Fibroblast of lung (primary cell): ENCODE measurements around the gene CYP19A1. TPM values are rescaled to one million over a fixed set of nuclear protein-coding genes. Genes with fewer than 3 reads are reported as not detected.

Experiments used
- DNase-seq, 2 donors: peaks; one replicate each; pipeline versions ENCODE4 v3.0.0 to v3.0.0-alpha.2; 2010; ENCODE audit warnings: low read depth in 2 of 2
- H2AFZ ChIP-seq: 2 replicates; pipeline ENCODE4 v1.5.1; 2012; ENCODE audit warnings: low read length, control low read depth, inconsistent platforms
- H3K27ac ChIP-seq: 2 replicates; pipeline ENCODE4 v1.5.1; 2011; ENCODE audit warnings: low read length, control low read depth; ENCODE audit not compliant: insufficient read depth
- H3K27me3 ChIP-seq: 2 replicates; pipeline ENCODE4 v1.5.1; 2011; ENCODE audit warnings: mild to moderate bottlenecking, low read length; ENCODE audit not compliant: control insufficient read depth, insufficient read depth
- H3K36me3 ChIP-seq: 2 replicates; pipeline ENCODE4 v1.5.1; 2011; ENCODE audit warnings: low read length; ENCODE audit not compliant: control insufficient read depth, insufficient read depth
- H3K4me1 ChIP-seq: 2 replicates; pipeline ENCODE4 v1.5.1; 2011; ENCODE audit warnings: low read length; ENCODE audit not compliant: control insufficient read depth, insufficient read depth; ENCODE audit errors: extremely low read depth
- H3K4me2 ChIP-seq: 2 replicates; pipeline ENCODE4 v1.5.1; 2011; ENCODE audit warnings: low read length, control low read depth; ENCODE audit not compliant: insufficient read depth; ENCODE audit errors: extremely low read depth
- H3K4me3 ChIP-seq, 4 experiments: fragments of 200-600 bp in 1 of 4; sonication (generic) in 1 of 4; replicated peaks in 1 of 4; 2 replicates each; pipeline ENCODE4 v1.5.1; 2011 to 2016; ENCODE audit warnings: low read length in 4 of 4, low read depth in 3 of 4, mild to moderate bottlenecking in 3 of 4, control low read depth in 2 of 4, inconsistent platforms in 1 of 4, mixed read lengths in 1 of 4; ENCODE audit not compliant: insufficient read depth in 1 of 4; ENCODE audit errors: control extremely low read depth in 1 of 4
- H3K79me2 ChIP-seq: 2 replicates; pipeline ENCODE4 v1.5.1; 2012; ENCODE audit warnings: mild to moderate bottlenecking, low read length, inconsistent platforms; ENCODE audit not compliant: control insufficient read depth, insufficient read depth
- H3K9ac ChIP-seq: 2 replicates; pipeline ENCODE4 v1.5.1; 2011; ENCODE audit warnings: mild to moderate bottlenecking, low read length, control low read depth; ENCODE audit not compliant: insufficient read depth
- H3K9me3 ChIP-seq: 2 replicates; pipeline ENCODE4 v1.5.1; 2012; ENCODE audit warnings: low read depth, low read length; ENCODE audit not compliant: control insufficient read depth, insufficient read depth
- H4K20me1 ChIP-seq: 2 replicates; pipeline ENCODE4 v1.5.1; 2011; ENCODE audit warnings: low read length; ENCODE audit not compliant: control insufficient read depth, insufficient read depth; ENCODE audit errors: extremely low read depth
- CTCF ChIP-seq, 2 donors: IDR thresholded peaks in 1 of 2; conservative IDR thresholded peaks in 1 of 2; 1 replicate in 1 of 2; 2 replicates in 1 of 2; pipeline ENCODE4 v1.5.1; 2011 to 2012; ENCODE audit warnings: low read length in 2 of 2, control low read depth in 1 of 2, inconsistent platforms in 1 of 2, low read depth in 1 of 2, mild to moderate bottlenecking in 1 of 2
- EZH2 ChIP-seq: IDR thresholded peaks from 2 replicates; pipeline ENCODE4 v1.5.1; 2012; ENCODE audit warnings: low read length, control low read depth, mild to moderate bottlenecking; ENCODE audit errors: missing control alignments
- polyA plus RNA-seq, 2 donors: library from polyadenylated mRNA; depleted of rRNA in 1 of 2; stranded (reverse) in 1 of 2; unstranded in 1 of 2; fragments of >200 nt; gene quantifications; 2 replicates each; pipeline ENCODE4 v1.2.1, GENCODE V29; 2011 to 2012; ENCODE audit warnings: missing spikeins in 1 of 2
- total RNA-seq: library from RNA; depleted of rRNA; stranded (reverse); fragments of >200 nt; gene quantifications from 2 replicates; pipeline ENCODE4 v1.2.1, GENCODE V29; 2014

CYP19A1 gene
- total and polyA plus RNA-seq, 2 donors (not counting 1 experiment from before 2014, with no cell fraction given) = 0.16 to 2.3 TPM

GRCh38 chr15:51172193-51172592, 166.2 kb downstream of the CYP19A1 start:
- H3K27me3 ChIP-seq = no peaks in the 10 kb centered on the region
- H3K9me3 ChIP-seq = no peaks in the 10 kb centered on the region
- no peak overlapping the region for H3K9ac ChIP-seq
- H3K4me1 ChIP-seq = no peaks in the 10 kb centered on the region
- no peaks in the 10 kb centered on the region for H4K20me1 ChIP-seq
- no peaks in the 10 kb centered on the region for H3K79me2 ChIP-seq
- peak overlapping the region; percentile 38 for H3K4me2 ChIP-seq
- no peak overlapping the region for H3K27ac ChIP-seq
- peak overlapping the region; percentile 47 for H2AFZ ChIP-seq
- no peak for TF ChIP-seq CTCF (conservative IDR thresholded peaks at IDR 0.05 in 1 of 2, IDR thresholded peaks at IDR 0.05 in 1 of 2; ENCODE audit: low read depth in 1 of 2, low read length in 2 of 2)
- no peak for TF ChIP-seq EZH2
- H3K4me3 ChIP-seq = no peak overlapping the region
- peak; percentile 57 to 62 for DNase-seq
- no peaks in the 10 kb centered on the region for H3K36me3 ChIP-seq

- Histone ChIP-seq H3K9me3 (no peaks in the 10 kb centered on the region), H3K36me3 (no peaks in the 10 kb centered on the region), H3K27me3 (no peaks in the 10 kb centered on the region), H3K79me2 (no peaks in the 10 kb centered on the region), H3K9ac (no peak overlapping the region), H3K4me3 (no peak overlapping the region), H3K27ac (no peak overlapping the region), H2AFZ (no peak overlapping the region), H3K4me1 (no peaks in the 10 kb centered on the region), H3K4me2 (no peak overlapping the region), H4K20me1 (no peaks in the 10 kb centered on the region)
- no peak for DNase-seq
- no peak for TF ChIP-seq EZH2
- TF ChIP-seq CTCF (conservative IDR thresholded peaks at IDR 0.05 in 1 of 2, IDR thresholded peaks at IDR 0.05 in 1 of 2; ENCODE audit: low read depth in 1 of 2, low read length in 2 of 2) = no peak
These were observed 166.8 kb downstream of the CYP19A1 start for GRCh38 chr15:51171634-51171932.

- H3K79me2 ChIP-seq = no peaks in the 10 kb centered on the region
- H3K36me3 ChIP-seq = no peaks in the 10 kb centered on the region
- TF ChIP-seq EZH2 (no peak), CTCF (conservative IDR thresholded peaks at IDR 0.05 in 1 of 2, IDR thresholded peaks at IDR 0.05 in 1 of 2; ENCODE audit: low read depth in 1 of 2, low read length in 2 of 2) (no peak)
- no peak overlapping the region for H2AFZ ChIP-seq
- H3K4me2 ChIP-seq = no peak overlapping the region
- no peaks in the 10 kb centered on the region for H4K20me1 ChIP-seq
- no peak overlapping the region for H3K9ac ChIP-seq
- no peaks in the 10 kb centered on the region for H3K4me1 ChIP-seq
- H3K4me3 ChIP-seq = no peak overlapping the region
- H3K9me3 ChIP-seq = no peaks in the 10 kb centered on the region
- DNase-seq = no peak
- no peaks in the 10 kb centered on the region for H3K27me3 ChIP-seq
- no peak overlapping the region for H3K27ac ChIP-seq
These were observed 167.3 kb downstream of the CYP19A1 start for GRCh38 chr15:51170882-51171633.
